PC-9 (cell line): ENCODE measurements around the gene SP2.

ENCODE experiments used
- EZH2 ChIP-seq: fragments of 200-600 bp; sonication (generic); IDR thresholded peaks from 2 replicates; pipeline ENCODE4 v1.8.0; 2017; ENCODE audit warnings: antibody characterized with exemption, low read depth
- TF ChIP-seq, protein P1 (sequence below): fragments of 200-600 bp; sonication (generic); conservative IDR thresholded peaks from 2 replicates; pipeline ENCODE4 v1.6.1; 2017; ENCODE audit warnings: mixed run types, antibody characterized with exemption, mild to moderate bottlenecking, moderate library complexity

DNA sequence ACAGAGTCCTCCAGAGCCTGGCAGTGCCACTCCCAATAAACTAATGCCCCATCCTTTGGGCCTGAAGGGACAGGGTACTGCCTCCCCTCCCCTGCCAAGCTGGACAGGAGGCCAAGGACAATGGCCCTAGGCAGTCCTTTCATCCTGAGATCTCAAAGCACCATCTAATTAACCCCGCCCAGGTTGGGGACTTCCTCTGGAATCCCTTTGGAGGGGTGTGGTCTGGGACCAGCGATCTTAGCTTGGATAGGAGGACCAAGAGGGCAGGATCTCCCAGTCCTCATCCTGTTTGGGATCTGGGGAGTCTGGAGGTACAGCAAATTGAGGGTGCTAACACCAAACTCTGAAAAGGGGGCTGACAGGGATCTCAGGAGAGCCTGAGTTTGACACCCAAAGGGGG lies 26.9 kb upstream of the SP2 start:
- TF ChIP-seq, protein P1, sequence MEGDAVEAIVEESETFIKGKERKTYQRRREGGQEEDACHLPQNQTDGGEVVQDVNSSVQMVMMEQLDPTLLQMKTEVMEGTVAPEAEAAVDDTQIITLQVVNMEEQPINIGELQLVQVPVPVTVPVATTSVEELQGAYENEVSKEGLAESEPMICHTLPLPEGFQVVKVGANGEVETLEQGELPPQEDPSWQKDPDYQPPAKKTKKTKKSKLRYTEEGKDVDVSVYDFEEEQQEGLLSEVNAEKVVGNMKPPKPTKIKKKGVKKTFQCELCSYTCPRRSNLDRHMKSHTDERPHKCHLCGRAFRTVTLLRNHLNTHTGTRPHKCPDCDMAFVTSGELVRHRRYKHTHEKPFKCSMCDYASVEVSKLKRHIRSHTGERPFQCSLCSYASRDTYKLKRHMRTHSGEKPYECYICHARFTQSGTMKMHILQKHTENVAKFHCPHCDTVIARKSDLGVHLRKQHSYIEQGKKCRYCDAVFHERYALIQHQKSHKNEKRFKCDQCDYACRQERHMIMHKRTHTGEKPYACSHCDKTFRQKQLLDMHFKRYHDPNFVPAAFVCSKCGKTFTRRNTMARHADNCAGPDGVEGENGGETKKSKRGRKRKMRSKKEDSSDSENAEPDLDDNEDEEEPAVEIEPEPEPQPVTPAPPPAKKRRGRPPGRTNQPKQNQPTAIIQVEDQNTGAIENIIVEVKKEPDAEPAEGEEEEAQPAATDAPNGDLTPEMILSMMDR = no peak
- TF ChIP-seq EZH2 = no peak
